Umbilical cord (tissue), 2 donors: ENCODE data around the gene COL9A1. TPM values are rescaled to one million over a fixed set of nuclear protein-coding genes. Genes with fewer than 3 reads are reported as not detected.
A peak's percentile ranks its signal among the peaks of the same experiment; 100 is the strongest.

ENCODE experiments used
- DNase-seq: peaks from one replicate; pipeline ENCODE4 v3.0.0-alpha.2; 2015; ENCODE audit warnings: low spot score
- total RNA-seq: library from RNA; depleted of rRNA; stranded (reverse); fragments of >200 nt; gene quantifications from one replicate; pipeline ENCODE4 v1.2.3, GENCODE V29; 2014; ENCODE audit warnings: low replicate concordance; ENCODE audit not compliant: insufficient read depth

COL9A1 gene
- total RNA-seq, 1 donor from 2014 or later, result 9.4 TPM

GRCh38 chr6:70289299-70289698 is 13.6 kb downstream of the COL9A1 start:
- DNase-seq, result peak; percentile 11

GRCh38 chr6:70286905-70287304 is 16.0 kb downstream of the COL9A1 start:
- DNase-seq, result no peak

- DNase-seq, result no peak
These were observed 17.7 kb downstream of the COL9A1 start for GRCh38 chr6:70285201-70285600.

- DNase-seq, result no peak
These were observed 19.9 kb downstream of the COL9A1 start for GRCh38 chr6:70282919-70283461.

GRCh38 chr6:70282312-70282918 is 20.5 kb downstream of the COL9A1 start:
- DNase-seq, result peak; percentile 23

GRCh38 chr6:70281923-70282311 is 21.0 kb downstream of the COL9A1 start:
- no peak for DNase-seq

- no peak for DNase-seq
These were observed 22.5 kb downstream of the COL9A1 start for GRCh38 chr6:70280400-70280853.

- peak; percentile 95 for DNase-seq
These were observed 25.4 kb downstream of the COL9A1 start for GRCh38 chr6:70277470-70277869.

GRCh38 chr6:70274338-70274737 is 28.5 kb downstream of the COL9A1 start:
- DNase-seq, result no peak

- DNase-seq, result peak; percentile 51
These were observed 30.8 kb downstream of the COL9A1 start for GRCh38 chr6:70272071-70272470.

GRCh38 chr6:70270287-70271005 is 32.4 kb downstream of the COL9A1 start:
- no peak for DNase-seq

GRCh38 chr6:70266142-70266541 is 36.7 kb downstream of the COL9A1 start:
- DNase-seq, result no peak

- DNase-seq, result no peak
These were observed 38.6 kb downstream of the COL9A1 start for GRCh38 chr6:70264306-70264705.

GRCh38 chr6:70258483-70258882 is 44.4 kb downstream of the COL9A1 start:
- no peak for DNase-seq

- no peak for DNase-seq
These were observed 45.1 kb downstream of the COL9A1 start for GRCh38 chr6:70257768-70258273.

GRCh38 chr6:70254784-70255183 is 48.1 kb downstream of the COL9A1 start:
- DNase-seq, result no peak

- no peak for DNase-seq
These were observed 49.0 kb downstream of the COL9A1 start for GRCh38 chr6:70253923-70254322.

- no peak for DNase-seq
These were observed 50.3 kb downstream of the COL9A1 start for GRCh38 chr6:70252604-70253003.

GRCh38 chr6:70246118-70246517 is 56.8 kb downstream of the COL9A1 start:
- no peak for DNase-seq

- DNase-seq, result no peak
These were observed 60.9 kb downstream of the COL9A1 start for GRCh38 chr6:70241991-70242420.

GRCh38 chr6:70241031-70241430 is 61.9 kb downstream of the COL9A1 start:
- DNase-seq, result no peak

GRCh38 chr6:70236343-70236742 is 66.5 kb downstream of the COL9A1 start:
- peak; percentile 27 for DNase-seq
